ENCODE data around the gene LONRF2. TPM values are rescaled to one million over a fixed set of nuclear protein-coding genes. Genes with fewer than 3 reads are reported as not detected.
"Not testable (repeated sequence)": the region's sequence is repeated elsewhere in the genome, so short reads cannot be mapped to it uniquely, and the experiment has no call there.

The LONRF2 gene
- total RNA-seq, 1 donor from 2014 or later = 19.0 TPM

DNA sequence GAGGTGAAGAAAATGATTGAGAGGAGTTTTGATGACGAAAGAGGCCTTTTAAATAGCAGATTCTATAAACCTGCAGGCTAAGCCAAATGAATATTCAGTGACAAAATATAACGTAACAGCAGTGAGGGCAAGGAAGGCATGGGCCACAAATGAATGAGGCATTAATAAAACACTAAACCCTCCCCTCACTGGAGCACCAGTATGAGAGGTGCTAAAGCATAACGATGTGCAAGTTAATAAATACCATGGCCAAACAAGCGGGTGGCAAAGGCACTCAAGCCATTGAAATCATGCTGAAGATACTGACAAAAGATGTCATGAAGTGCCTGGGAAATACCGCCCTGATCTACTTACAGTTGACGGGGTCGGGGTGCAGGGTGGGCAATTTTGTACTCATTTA lies 30.2 kb upstream of the LONRF2 start:
- no peak for DNase-seq
- no peaks in the 10 kb centered on the region for H3K9me3 ChIP-seq (replicated peaks)
- TF ChIP-seq, protein P1, sequence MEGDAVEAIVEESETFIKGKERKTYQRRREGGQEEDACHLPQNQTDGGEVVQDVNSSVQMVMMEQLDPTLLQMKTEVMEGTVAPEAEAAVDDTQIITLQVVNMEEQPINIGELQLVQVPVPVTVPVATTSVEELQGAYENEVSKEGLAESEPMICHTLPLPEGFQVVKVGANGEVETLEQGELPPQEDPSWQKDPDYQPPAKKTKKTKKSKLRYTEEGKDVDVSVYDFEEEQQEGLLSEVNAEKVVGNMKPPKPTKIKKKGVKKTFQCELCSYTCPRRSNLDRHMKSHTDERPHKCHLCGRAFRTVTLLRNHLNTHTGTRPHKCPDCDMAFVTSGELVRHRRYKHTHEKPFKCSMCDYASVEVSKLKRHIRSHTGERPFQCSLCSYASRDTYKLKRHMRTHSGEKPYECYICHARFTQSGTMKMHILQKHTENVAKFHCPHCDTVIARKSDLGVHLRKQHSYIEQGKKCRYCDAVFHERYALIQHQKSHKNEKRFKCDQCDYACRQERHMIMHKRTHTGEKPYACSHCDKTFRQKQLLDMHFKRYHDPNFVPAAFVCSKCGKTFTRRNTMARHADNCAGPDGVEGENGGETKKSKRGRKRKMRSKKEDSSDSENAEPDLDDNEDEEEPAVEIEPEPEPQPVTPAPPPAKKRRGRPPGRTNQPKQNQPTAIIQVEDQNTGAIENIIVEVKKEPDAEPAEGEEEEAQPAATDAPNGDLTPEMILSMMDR (IDR thresholded peaks at IDR 0.05; ENCODE audit: borderline replicate concordance) = no peak

DNA sequence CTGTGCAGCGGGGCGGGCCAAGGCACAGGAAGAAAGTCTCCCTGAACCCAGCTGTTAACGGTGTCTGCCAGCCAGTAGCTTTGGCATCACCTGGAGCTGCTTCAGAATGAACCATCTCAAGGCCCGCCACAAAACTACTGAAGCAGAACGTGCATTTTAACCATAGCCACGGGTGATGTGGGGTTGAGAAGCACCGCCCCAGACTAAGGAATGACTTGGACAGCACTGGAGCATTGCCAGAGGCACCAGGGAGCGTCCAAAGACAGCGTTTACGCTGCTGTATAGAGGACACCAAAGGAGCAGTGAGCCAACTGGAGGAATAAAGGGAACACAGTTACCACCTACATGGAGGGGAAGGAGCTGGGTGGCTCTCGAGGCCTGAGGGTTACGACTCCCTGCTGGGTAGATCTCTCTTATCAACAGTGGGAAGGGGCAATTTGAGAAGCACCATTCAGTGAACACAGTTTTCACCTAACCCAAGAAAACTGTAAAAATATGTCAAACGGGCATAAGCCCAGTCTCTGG lies 28.4 kb upstream of the LONRF2 start:
- H3K27ac ChIP-seq (replicated peaks) = no peak overlapping the region
- H3K9me3 ChIP-seq (replicated peaks) = no peaks in the 10 kb centered on the region
- no peaks in the 10 kb centered on the region for H3K4me1 ChIP-seq
- no peaks in the 10 kb centered on the region for H3K36me3 ChIP-seq
- H3K4me3 ChIP-seq = no peak overlapping the region
- TF ChIP-seq, protein P1 (IDR thresholded peaks at IDR 0.05; ENCODE audit: borderline replicate concordance) = no peak
- DNase-seq = no peak
- H3K27me3 ChIP-seq (ENCODE audit: low read depth) = peaks cover 52% of the 10 kb centered on the region
- intact Hi-C loops (cut with micrococcal nuclease) = no loop called here

More for the DNA sequence above, 30.2 kb upstream of the LONRF2 start:
- Histone ChIP-seq H3K4me3 (no peak overlapping the region), H3K27me3 (ENCODE audit: low read depth) (peaks cover 59% of the 10 kb centered on the region), H3K4me1 (no peaks in the 10 kb centered on the region), H3K27ac (replicated peaks) (no peak overlapping the region), H3K36me3 (no peaks in the 10 kb centered on the region)
- intact Hi-C loops (cut with micrococcal nuclease) = no loop called here

DNA sequence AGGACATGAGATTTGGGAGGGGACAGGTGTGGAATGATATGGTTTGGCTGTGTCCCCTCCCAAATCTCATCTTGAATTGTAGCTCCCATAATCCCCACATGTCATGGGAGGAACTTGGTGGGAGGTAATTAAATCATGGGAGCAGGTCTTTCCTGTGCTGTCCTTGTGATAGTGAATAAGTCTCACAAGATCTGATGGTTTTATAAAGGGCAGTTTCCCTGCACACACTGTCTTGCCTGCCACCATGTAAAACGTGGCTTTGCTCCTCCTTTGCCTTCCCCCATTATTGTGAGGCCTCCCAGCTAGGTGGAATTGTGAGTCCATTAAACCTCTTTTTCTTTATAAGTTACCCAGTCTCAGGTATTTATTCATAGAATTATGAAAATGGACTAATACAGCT lies 22.8 kb upstream of the LONRF2 start:
- H3K36me3 ChIP-seq; DNase-seq; H3K4me1 ChIP-seq; H3K9me3 ChIP-seq (replicated peaks); H3K4me3 ChIP-seq; intact Hi-C loops (cut with micrococcal nuclease); H3K27ac ChIP-seq (replicated peaks): not testable (repeated sequence)
- peaks cover 20% of the 10 kb centered on the region for H3K27me3 ChIP-seq (ENCODE audit: low read depth)

DNA sequence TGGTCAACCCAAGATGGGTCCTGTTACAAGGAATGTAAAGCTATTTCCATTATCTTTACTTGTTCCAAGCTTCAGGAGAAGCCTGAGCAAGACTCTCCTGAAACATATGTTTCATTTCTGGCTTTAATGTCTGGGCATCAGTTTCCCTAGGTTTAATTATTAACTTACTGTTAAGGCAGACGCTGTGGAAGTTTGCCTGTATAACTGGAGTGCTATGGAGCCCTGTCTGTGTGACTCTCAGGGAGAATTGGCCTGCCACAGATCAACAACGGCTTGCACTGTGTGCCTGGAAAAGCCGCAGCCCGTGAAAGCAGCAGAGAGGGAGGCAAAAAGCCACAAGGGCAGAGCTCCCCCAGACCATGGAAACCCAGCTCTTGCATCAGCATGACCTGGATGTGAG lies 22.1 kb upstream of the LONRF2 start:
- DNase-seq = no peak
- TF ChIP-seq, protein P1 (IDR thresholded peaks at IDR 0.05; ENCODE audit: borderline replicate concordance) = no peak
- no peaks in the 10 kb centered on the region for H3K4me1 ChIP-seq

DNA sequence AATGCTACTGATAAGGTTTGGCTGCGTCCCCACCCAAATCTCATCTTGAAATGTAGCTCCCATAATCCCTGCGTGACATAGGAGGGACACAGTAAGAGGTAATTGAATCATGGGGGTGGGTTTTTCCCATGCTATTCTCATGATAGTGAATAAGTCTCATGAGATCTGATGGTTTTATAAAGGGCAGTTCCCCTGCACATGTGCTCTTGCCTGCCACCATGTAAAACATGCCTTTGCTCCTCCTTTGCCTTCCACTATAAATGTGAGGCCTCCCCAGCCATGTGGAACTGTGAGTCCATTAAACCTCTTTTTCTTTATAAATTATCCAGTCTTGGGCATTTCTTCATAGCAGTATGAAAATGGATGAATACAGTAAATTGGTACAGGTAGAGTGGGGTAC lies 20.2 kb upstream of the LONRF2 start:
- intact Hi-C loops (cut with micrococcal nuclease); H3K4me3 ChIP-seq; H3K36me3 ChIP-seq: not testable (repeated sequence)

More for the DNA sequence above, 22.1 kb upstream of the LONRF2 start:
- intact Hi-C loops (cut with micrococcal nuclease) = no loop called here
- no peaks in the 10 kb centered on the region for H3K36me3 ChIP-seq
- no peaks in the 10 kb centered on the region for H3K9me3 ChIP-seq (replicated peaks)
- no peak overlapping the region for H3K27ac ChIP-seq (replicated peaks)
- peaks cover 16% of the 10 kb centered on the region for H3K27me3 ChIP-seq (ENCODE audit: low read depth)
- no peak overlapping the region for H3K4me3 ChIP-seq

DNA sequence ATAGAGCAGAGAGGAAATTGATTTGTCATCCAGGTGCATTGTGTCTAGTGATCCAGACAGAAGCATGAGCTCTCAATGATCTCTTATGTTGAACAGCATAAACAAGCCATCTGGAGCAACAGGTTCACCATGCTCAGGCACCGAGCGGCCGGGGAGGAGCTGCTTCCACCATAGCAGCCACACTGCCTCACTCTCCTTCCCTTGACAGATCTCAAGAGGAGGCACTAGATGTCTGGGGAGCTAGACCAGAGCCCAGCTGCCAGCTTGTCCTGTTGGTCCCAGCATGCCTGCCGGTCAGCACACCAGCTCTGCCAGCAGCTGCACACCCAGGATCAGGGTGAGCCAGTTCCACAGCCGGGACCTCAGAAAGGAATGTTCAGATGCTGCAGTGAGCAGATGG lies 17.5 kb upstream of the LONRF2 start:
- intact Hi-C loops (cut with micrococcal nuclease) = no loop called here
- H3K27ac ChIP-seq (replicated peaks) = no peak overlapping the region
- H3K27me3 ChIP-seq (ENCODE audit: low read depth) = peaks cover 10% of the 10 kb centered on the region
- TF ChIP-seq, protein P1 (IDR thresholded peaks at IDR 0.05; ENCODE audit: borderline replicate concordance) = no peak
- no peaks in the 10 kb centered on the region for H3K36me3 ChIP-seq
- H3K9me3 ChIP-seq (replicated peaks) = no peaks in the 10 kb centered on the region
- H3K4me1 ChIP-seq = no peaks in the 10 kb centered on the region
- DNase-seq = no peak
- no peak overlapping the region for H3K4me3 ChIP-seq

More for the DNA sequence above, 20.2 kb upstream of the LONRF2 start:
- H3K9me3 ChIP-seq (replicated peaks); DNase-seq; H3K4me1 ChIP-seq; H3K27ac ChIP-seq (replicated peaks): not testable (repeated sequence)
- H3K27me3 ChIP-seq (ENCODE audit: low read depth) = peaks cover 10% of the 10 kb centered on the region
